ENCODE results near the gene ZBTB16.

DNA sequence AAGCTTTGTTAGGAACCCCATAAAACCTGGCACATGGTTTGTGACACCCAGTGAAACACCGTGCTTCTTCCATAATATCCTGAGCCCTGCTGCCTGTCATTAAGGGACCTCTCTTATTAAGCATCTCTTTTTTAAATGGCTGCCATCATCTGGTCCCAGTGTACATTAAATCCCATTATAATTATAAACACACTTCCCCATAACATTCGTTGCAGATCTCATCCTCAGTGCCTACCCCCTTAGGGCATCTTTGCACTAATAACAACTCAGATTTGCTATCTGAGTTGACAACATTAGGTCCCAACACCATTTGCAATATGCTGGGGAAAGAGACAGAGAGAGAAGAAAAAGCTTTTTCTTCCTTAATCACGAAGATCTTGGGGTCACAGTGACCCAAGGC, 4.7 kb upstream of the ZBTB16 start:
- TF ChIP-seq, protein P1, sequence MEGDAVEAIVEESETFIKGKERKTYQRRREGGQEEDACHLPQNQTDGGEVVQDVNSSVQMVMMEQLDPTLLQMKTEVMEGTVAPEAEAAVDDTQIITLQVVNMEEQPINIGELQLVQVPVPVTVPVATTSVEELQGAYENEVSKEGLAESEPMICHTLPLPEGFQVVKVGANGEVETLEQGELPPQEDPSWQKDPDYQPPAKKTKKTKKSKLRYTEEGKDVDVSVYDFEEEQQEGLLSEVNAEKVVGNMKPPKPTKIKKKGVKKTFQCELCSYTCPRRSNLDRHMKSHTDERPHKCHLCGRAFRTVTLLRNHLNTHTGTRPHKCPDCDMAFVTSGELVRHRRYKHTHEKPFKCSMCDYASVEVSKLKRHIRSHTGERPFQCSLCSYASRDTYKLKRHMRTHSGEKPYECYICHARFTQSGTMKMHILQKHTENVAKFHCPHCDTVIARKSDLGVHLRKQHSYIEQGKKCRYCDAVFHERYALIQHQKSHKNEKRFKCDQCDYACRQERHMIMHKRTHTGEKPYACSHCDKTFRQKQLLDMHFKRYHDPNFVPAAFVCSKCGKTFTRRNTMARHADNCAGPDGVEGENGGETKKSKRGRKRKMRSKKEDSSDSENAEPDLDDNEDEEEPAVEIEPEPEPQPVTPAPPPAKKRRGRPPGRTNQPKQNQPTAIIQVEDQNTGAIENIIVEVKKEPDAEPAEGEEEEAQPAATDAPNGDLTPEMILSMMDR (IDR thresholded peaks at IDR 0.05; ENCODE audit: low read length): no peak
- no peak for TF ChIP-seq EZH2 (optimal IDR thresholded peaks at IDR 0.05; ENCODE audit: low read depth, low read length)

Measured in MM.1S (cell line).